Colonic mucosa (tissue), 4 donors: ENCODE measurements around the gene SLC46A3. TPM values are rescaled to one million over a fixed set of nuclear protein-coding genes. Genes with fewer than 3 reads are reported as not detected.

ENCODE experiments used
- DNase-seq: peaks from one replicate; pipeline ENCODE4 v3.0.0-alpha.2; 2020
- H3K27ac ChIP-seq: fragments of 200-600 bp; one replicate; pipeline ENCODE4 v1.8.0; 2021
- H3K27me3 ChIP-seq: fragments of 200-600 bp; one replicate; pipeline ENCODE4 v1.8.0; 2021
- H3K36me3 ChIP-seq: fragments of 200-600 bp; one replicate; pipeline ENCODE4 v1.8.0; 2021
- H3K4me1 ChIP-seq: fragments of 200-600 bp; one replicate; pipeline ENCODE4 v1.8.0; 2021; ENCODE audit warnings: mild to moderate bottlenecking
- H3K4me3 ChIP-seq: fragments of 200-600 bp; one replicate; pipeline ENCODE4 v1.8.0; 2021
- H3K9ac ChIP-seq, 2 donors: one replicate each; pipeline ENCODE4 v1.7.0; 2013; ENCODE audit warnings: control low read depth in 2 of 2, low read depth in 2 of 2, low read length in 2 of 2
- H3K9me3 ChIP-seq: fragments of 200-600 bp; one replicate; pipeline ENCODE4 v1.8.0; 2021
- intact Hi-C: fragments of 100-400 bp; cut with DNase I; formaldehyde crosslinking; loops from one replicate; pipeline ENCODE4 v1.14.1; 2022
- total RNA-seq, 2 donors: library from RNA; stranded (reverse); fragmentation: NEBNext Ultra II Directional in 1 of 2; extraction: Animal tissue kit (Norgen Biotek cat#: 25700) in 1 of 2; gene quantifications; one replicate each; pipeline ENCODE4 v1.2.1, GENCODE V29; 2021
- TF ChIP-seq, protein P1 (sequence below): fragments of 200-600 bp; IDR thresholded peaks from one replicate; pipeline ENCODE4 v1.8.0; 2022; ENCODE audit warnings: antibody characterized with exemption, mild to moderate bottlenecking
- donor health status: healthy.
- donor health status: DM: no; HTN: no; CAD: no.
- donor health status: DM: no; HTN: no; CAD: no.

SLC46A3 gene
- total RNA-seq, 2 donors from 2014 or later, result 30.5 to 45.8 TPM

- H3K9me3 ChIP-seq, result no peaks in the 10 kb centered on the region
- H3K9ac ChIP-seq, result no peak overlapping the region
- no peaks in the 10 kb centered on the region for H3K36me3 ChIP-seq
- H3K27ac ChIP-seq, result no peak overlapping the region
- TF ChIP-seq, protein P1, sequence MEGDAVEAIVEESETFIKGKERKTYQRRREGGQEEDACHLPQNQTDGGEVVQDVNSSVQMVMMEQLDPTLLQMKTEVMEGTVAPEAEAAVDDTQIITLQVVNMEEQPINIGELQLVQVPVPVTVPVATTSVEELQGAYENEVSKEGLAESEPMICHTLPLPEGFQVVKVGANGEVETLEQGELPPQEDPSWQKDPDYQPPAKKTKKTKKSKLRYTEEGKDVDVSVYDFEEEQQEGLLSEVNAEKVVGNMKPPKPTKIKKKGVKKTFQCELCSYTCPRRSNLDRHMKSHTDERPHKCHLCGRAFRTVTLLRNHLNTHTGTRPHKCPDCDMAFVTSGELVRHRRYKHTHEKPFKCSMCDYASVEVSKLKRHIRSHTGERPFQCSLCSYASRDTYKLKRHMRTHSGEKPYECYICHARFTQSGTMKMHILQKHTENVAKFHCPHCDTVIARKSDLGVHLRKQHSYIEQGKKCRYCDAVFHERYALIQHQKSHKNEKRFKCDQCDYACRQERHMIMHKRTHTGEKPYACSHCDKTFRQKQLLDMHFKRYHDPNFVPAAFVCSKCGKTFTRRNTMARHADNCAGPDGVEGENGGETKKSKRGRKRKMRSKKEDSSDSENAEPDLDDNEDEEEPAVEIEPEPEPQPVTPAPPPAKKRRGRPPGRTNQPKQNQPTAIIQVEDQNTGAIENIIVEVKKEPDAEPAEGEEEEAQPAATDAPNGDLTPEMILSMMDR, result no peak
- DNase-seq, result no peak
- H3K27me3 ChIP-seq, result no peaks in the 10 kb centered on the region
- intact Hi-C loops, result no loop called here
- no peak overlapping the region for H3K4me3 ChIP-seq
- no peaks in the 10 kb centered on the region for H3K4me1 ChIP-seq
These were observed 10.9 kb downstream of the SLC46A3 start for GRCh38 chr13:28707629-28708427.

- TF ChIP-seq, protein P1, result no peak
- DNase-seq, result no peak
- no peak overlapping the region for H3K4me3 ChIP-seq
- H3K36me3 ChIP-seq, result no peaks in the 10 kb centered on the region
- intact Hi-C loops, result no loop called here
- no peak overlapping the region for H3K27ac ChIP-seq
- H3K9me3 ChIP-seq, result no peaks in the 10 kb centered on the region
- no peaks in the 10 kb centered on the region for H3K4me1 ChIP-seq
- no peaks in the 10 kb centered on the region for H3K27me3 ChIP-seq
- no peak overlapping the region for H3K9ac ChIP-seq
These were observed 13.2 kb downstream of the SLC46A3 start for GRCh38 chr13:28705461-28706083.

- Histone ChIP-seq H3K4me3 (no peak overlapping the region), H3K27ac (no peak overlapping the region), H3K27me3 (no peaks in the 10 kb centered on the region), H3K4me1 (no peaks in the 10 kb centered on the region), H3K36me3 (no peaks in the 10 kb centered on the region), H3K9me3 (no peaks in the 10 kb centered on the region), H3K9ac (no peak overlapping the region)
- DNase-seq, result no peak
- TF ChIP-seq, protein P1, result no peak
- intact Hi-C loops, result no loop called here
These were observed 13.9 kb downstream of the SLC46A3 start for GRCh38 chr13:28704919-28705318.

DNA sequence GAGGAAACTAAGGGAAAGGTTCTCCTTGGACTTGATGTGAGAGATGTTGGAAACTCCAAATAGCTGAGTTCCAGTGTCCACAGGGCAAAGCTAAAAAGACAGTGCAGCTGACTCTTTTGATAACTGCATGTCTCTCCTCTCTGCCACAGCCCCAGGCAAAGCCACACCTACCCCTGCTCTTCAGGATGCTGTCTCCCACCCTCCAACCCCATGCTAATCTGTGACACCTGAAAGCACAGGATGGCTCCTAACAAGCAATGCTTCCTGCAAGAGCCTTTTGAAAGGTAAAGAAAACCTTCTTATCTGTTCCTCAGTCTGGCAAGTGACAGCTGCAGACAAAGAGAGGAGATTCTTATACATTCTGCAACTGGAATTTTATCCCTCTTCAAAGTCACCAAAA lies 14.5 kb downstream of the SLC46A3 start:
- Histone ChIP-seq H3K27ac (no peak overlapping the region), H3K4me1 (no peaks in the 10 kb centered on the region), H3K27me3 (no peaks in the 10 kb centered on the region), H3K9ac (no peak overlapping the region), H3K4me3 (no peak overlapping the region), H3K9me3 (no peaks in the 10 kb centered on the region), H3K36me3 (no peaks in the 10 kb centered on the region)
- no peak for DNase-seq
- intact Hi-C loops, result no loop called here
- TF ChIP-seq, protein P1, result no peak

GRCh38 chr13:28699246-28699645 lies 19.5 kb downstream of the SLC46A3 start:
- Histone ChIP-seq H3K36me3 (no peaks in the 10 kb centered on the region), H3K9me3 (no peaks in the 10 kb centered on the region), H3K27ac (no peak overlapping the region), H3K4me3 (no peak overlapping the region), H3K27me3 (no peaks in the 10 kb centered on the region), H3K9ac (no peak overlapping the region), H3K4me1 (no peaks in the 10 kb centered on the region)
- TF ChIP-seq, protein P1, result no peak
- intact Hi-C loops, result no loop called here
- no peak for DNase-seq
